GM19238 (cell line): ENCODE measurements around the gene PLEKHF1.
"Not testable (repeated sequence)": the region's sequence is repeated elsewhere in the genome, so short reads cannot be mapped to it uniquely, and the experiment has no call there.

Experiments
- DNase-seq: peaks from one replicate; pipeline ENCODE4 v3.0.0; 2011; ENCODE audit warnings: low spot score; ENCODE audit not compliant: insufficient read length

The PLEKHF1 gene

GRCh38 chr19:29697523-29698261, 32.4 kb downstream of the PLEKHF1 start:
- DNase-seq, result no peak

GRCh38 chr19:29699861-29700260, 34.6 kb downstream of the PLEKHF1 start:
- no peak for DNase-seq

DNA sequence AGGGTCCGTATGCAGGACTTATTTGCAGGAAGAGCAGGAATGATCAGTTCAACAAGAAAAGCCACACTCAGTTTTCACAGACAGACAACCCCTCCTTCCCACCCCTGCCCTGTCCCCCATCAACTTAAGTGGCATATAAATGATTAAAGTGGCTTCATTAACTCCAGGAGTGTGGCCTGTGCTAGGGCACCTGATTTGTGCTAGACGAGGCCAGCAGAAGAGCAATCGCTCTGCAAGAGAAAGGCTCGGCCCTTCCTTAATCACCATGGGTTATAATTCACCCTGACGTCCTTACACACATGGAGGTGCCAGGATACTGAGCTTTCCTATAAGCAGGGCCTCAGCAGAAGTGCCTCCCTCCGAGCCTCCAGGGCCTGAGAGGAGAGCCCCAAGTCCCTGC, 35.2 kb downstream of the PLEKHF1 start:
- no peak for DNase-seq

GRCh38 chr19:29702161-29702962, 37.1 kb downstream of the PLEKHF1 start:
- DNase-seq, result no peak

DNA sequence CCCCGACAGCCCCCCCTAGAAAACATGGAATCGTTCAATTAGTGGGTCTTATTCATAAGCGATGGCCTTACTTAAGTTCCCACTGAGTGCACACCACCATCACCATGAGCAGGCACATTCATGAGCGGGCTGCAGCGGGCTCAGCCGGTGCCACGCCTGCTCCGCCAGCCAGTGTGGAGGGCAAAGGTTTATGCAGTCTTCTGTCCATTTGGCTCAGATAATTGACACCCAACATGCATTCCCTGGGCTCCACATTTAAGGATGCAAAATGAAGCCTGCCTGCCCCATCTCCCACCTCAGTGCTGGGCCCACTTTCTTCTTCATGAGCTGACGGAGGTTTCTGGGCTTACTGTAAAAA, 37.7 kb downstream of the PLEKHF1 start:
- no peak for DNase-seq

DNA sequence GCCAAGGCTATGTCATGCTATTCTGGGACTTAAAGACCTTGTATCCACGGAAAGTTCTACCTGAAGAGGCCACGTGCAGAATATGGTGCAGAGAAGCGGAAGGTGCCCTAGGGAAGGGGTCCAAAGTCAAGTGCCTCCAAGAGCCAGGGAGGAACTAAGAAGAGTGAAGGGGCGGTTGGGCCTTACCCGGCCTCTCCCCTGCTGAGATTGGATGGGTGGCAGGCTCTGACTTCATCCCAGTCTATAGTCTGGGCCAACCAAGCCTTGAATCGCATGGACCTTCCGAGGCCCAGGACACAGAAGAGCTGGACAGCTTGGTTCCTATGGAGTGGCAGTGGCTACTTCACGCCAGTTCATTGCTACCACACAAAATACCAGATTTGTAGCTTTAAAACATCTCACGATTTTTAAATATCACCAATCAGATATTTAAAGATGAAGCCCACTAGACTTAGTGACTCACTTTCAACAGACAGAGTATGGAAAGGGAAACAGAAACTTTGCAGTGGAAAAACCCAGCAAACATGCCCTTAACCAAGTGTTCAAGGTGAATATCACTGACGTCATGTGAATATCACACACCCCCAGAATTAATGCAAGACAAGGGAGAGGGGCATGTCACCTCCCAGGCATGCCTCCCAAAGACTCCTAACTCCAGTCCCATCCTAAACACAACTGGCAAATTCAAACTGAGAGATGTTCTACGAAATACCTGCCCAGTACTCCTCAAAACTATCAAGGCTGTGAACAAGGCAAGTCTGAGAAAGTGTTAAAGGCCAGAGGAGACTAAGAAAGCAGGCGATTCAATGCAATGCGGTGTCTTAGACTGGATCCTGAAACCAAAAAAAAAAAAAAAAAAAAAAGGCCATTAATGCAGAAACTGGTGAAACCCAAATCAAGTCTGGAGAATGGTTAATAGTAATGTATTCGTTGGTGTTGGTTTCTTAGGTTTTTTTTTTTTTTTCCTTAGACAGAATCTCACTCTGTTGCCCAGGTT, 39.6 kb downstream of the PLEKHF1 start:
- DNase-seq, result no peak

DNA sequence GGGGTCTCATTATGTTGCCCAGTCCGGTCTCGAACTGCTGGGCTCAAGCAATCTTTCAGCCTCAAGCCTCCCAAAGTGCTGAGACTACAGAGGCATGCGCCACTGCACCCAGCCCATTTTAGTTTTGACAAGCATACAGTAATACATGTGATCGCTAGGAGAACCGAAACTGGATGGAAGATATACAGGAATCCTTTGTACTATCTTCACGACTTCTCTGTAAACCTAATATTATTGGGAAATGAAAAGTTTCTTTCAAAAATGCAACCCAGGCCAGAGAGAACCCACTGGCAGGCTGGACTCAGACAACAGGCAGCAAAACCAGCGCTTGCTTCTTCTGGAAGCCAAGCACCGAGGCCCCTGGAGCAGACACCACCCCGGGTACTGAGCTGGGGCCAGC, 40.4 kb downstream of the PLEKHF1 start:
- DNase-seq, result no peak

DNA sequence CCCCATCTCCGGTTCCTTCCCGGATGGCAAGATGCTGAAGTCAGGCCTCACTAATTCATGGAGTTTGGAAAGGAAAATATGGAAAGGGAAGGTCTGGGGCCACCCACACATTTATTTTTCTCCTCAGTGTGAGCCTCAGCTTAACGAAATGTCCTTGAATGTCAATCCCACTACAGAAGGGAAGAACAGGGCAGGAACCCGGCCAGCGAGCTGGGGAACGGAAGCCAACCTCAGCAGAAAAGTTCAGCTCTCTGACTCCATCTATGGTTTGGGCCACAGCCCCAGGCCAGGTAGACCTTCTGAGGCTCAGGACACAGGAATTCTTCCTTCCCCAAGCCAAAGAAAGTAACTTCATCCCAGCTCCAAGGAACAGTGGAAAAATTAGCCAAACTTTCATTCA, 41.4 kb downstream of the PLEKHF1 start:
- DNase-seq, result no peak

DNA sequence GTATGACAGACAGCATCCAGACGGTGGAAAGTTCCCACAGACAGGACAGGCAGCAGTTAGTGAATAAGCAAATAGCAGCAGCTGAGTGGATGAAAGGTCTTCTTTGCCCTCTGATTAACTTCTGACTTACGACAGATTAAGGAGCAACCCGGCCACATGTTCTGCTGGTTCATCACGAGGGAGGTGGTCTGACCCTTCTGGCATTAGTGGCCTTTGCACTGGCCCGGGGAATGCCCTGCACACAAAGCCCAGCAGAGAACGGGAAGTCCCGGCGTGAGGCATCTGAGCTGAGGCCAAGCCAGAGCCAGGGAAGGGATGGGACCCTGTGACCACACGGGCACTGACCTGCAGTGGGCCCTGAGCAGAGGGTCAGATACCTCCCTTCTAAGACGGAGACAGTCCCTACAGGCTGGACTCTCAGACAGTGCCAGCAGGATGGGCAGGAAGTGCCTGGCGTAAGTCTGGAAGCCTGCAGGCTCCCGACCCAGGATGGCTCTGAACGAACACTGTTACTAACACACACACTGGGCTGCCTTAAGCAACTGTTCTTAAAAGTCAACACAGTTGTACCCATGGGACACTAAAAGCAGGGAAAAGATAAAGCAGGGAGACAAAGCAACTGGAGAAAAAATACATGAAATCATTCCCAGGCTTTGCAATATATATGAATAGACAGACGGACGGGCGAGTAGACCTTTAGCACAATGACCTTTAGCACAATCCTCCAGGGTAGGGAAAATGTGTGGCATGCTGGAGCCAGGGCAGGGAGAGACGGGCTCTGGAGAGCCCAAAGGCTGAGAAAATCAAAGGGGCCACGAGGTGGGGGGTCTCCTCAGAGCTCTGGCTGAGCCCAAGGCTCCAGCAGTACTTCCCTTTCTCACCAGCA, 43.5 kb downstream of the PLEKHF1 start:
- DNase-seq, result no peak

DNA sequence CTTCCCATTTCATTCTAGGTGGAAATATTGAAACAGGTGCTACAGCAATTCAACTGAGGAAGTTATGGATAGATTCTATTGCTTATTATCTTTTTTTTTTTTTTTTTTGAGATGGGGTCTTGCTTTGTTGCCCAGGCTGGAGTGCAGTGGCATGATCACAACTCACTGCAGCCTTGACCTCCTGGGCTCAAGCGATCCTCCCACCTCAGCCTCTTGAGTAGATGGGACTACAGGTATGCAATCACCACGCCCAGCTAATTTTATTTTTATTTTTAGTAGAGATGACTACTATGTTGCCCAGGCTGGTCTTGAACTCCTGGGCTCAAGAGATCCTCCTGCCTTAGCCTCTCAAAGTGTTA, 44.2 kb downstream of the PLEKHF1 start:
- not testable (repeated sequence) for DNase-seq

DNA sequence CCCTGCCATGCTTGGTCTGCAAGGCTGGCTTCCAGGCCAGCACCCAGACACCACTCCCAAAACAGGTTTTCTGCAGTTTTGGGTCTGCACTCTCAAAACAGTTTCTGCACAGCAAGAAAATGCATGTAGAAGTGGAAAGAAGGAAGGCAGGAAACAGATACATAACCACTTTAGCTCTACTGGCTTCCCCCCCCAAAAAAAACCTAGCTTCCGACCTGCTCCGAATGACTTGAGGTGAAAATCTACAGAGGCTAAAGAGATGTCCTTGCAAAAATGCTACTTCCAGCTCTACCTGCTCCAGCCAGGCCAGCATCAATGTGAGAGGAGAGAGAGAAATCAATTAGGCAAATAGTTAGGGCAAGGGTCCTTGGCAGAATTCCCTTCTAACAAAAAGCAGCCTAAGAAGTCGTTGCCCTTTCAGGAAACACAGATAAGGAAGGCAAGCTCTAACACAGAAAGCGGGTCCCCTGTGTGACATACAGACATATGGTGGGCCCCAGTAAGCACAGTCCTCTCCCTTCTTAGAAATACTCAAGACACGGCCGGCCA, 46.4 kb downstream of the PLEKHF1 start:
- no peak for DNase-seq

- no peak for DNase-seq
These were observed 47.7 kb downstream of the PLEKHF1 start for GRCh38 chr19:29712744-29713516.

DNA sequence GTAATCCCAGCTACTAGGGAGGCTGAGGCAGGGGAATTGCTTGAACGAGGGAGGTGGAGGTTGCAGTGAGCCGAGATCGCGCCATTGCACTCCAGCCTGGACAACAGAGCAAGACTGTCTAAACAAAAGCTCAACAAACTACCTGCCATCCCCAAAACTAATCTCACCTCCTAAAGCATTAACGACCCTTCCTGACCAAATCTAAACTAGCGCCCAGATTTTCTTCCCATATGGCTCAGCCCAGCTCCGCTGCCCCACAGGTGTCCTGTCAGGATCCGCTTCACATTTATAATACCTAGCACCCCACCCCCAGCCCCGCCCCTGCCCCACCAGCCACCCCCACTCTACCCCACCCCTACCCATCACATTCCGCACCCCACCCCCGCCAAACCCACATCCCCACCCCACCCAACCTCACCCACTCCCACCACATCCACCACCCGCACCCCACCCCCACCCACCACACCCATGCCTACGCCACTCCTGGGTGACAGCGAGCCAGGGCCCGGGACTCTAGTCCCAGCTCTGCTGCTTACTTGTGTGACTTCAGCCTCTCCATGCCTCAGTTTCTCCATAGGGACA, 49.2 kb downstream of the PLEKHF1 start:
- DNase-seq, result no peak

DNA sequence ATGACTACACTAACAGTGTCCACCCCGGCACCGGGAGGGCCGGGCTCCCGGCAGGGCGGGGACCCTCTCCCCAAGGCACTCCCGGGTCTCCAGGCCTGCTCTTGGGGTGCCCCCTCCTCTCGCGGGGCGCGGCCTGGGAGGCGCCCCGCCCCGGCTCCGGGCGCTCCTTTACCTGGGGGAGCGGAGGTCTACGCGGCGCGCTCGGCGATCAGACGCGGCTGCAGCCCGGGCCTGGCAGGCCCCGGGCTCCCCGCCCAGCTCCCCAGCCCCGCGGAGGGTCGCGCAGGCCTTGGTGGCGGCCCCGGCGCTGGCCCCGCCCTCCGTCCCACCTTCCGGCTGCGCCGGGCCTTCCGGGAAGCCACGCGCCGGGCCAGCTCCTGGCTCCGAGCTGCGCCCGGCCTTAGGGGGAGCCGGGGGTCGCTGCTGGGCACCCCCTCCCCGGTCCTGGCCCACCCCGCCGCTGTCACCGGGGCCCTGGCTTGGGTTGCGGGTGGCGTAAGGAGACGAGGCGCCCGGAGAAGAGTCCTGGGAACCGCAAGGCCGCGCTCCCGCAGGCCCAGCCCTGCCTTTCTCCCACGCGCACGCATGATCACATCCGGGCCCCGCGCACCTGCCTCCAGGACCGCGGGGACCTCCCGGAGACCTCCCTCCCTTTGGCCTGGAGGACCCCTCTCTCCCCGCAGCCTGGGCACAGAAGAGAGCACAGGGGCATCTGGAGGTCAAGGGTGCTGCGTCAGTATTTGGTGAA, 49.9 kb downstream of the PLEKHF1 start, which contains the start of gene C19orf12:
C19orf12 (minus strand) TSS at position 309 of the 748 bp plus-strand sequence. CDS start 6,848 bp downstream, outside the sequence.
- peak; percentile 55 for DNase-seq

DNA sequence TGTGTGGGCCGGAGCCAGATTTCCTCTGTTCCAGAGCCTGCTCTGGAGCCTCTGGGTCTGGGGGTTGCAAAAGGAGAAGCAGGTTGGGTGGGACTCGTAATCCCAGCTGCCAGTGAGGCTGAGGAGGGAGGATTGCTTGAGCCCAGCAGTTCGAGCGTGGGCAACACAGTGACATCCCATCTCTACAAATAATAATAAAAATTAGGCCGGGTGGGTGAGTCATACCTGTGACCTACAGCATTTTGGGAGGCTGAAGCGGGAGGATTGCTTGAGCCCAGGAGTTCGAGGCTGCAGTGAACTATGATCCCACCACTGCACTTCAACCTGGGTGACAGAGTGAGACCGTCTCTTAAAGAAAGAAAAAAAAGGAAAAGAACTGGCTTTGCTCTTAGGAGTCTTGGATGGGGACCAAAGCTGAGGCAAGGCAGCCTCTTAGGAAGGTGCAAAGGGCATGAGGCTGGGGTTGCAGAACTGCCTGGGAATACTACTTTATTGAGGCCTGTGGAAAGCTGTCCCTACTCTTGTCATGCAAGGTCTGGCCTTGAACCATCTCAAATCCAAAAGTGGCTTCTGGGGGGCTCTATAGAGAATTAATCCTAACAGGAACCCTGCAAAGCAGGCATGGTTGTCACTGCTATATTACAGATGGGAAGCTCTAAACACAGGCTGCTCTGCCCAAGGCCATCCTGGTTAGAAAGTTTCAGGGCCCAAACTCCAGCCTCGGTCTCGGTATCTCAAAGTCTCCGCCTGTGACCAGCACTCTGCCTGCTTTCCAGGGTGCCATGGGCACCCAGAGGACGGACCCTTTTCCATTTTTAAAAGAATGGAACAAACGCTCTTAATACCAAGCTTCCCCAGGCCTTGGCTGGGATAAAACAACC, 50.7 kb downstream of the PLEKHF1 start:
- DNase-seq, result no peak

DNA sequence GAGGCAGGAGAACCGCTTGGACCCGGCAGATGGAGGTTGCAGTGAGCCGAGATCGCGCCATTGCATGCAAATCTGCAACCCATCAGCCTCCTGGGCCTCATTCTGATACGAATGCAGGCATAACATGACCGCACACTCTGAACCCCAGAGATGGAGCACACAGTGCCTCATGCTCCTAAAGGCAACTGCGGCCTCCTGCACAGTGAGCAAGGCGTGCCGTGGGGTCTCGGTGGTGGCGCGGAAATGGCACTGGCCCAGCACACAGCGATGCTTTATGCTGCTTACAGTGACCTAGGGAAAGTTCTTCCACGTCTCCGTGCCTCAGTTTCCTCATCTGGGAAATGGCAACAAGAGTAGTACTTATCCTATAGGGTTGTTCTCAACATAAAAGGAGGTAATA, 51.8 kb downstream of the PLEKHF1 start:
- no peak for DNase-seq

- no peak for DNase-seq
These were observed 58.9 kb downstream of the PLEKHF1 start for GRCh38 chr19:29724102-29724641.
